Measurements from ENCODE around the gene MRPL55.

DNA sequence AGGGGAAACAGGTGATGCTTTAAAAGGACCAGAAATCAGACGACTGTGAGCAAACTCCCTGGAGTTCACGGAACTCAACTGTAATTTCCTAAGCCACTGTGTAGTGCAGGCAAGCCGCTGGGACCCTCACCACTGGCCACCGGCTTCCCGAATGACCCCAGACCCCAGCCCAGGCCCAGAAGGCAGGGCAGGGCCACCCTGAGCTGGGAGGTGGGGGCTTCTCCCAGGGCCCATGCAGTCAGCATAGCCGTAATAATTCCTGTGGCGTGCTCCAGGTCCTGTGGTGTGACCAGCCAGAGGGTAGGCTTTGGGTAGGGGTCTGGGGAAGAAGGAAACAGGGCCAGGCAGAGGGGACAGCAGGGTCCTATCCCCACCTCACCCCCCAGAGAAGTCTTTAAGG, 30.1 kb downstream of the MRPL55 start:
- TF ChIP-seq, protein P1, sequence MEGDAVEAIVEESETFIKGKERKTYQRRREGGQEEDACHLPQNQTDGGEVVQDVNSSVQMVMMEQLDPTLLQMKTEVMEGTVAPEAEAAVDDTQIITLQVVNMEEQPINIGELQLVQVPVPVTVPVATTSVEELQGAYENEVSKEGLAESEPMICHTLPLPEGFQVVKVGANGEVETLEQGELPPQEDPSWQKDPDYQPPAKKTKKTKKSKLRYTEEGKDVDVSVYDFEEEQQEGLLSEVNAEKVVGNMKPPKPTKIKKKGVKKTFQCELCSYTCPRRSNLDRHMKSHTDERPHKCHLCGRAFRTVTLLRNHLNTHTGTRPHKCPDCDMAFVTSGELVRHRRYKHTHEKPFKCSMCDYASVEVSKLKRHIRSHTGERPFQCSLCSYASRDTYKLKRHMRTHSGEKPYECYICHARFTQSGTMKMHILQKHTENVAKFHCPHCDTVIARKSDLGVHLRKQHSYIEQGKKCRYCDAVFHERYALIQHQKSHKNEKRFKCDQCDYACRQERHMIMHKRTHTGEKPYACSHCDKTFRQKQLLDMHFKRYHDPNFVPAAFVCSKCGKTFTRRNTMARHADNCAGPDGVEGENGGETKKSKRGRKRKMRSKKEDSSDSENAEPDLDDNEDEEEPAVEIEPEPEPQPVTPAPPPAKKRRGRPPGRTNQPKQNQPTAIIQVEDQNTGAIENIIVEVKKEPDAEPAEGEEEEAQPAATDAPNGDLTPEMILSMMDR (IDR thresholded peaks at IDR 0.05) = no peak
- no peak for TF ChIP-seq POLR2AphosphoS5 (IDR thresholded peaks at IDR 0.05)

Data from suprapubic skin (tissue), 3 donors.